ENCODE data around the gene AFTPH. TPM values are rescaled to one million over a fixed set of nuclear protein-coding genes. Genes with fewer than 3 reads are reported as not detected.

AFTPH gene
- total RNA-seq, 6 experiments from 2014 or later = 14.9 to 24.4 (median 19.8) TPM

- TF ChIP-seq, protein P1, sequence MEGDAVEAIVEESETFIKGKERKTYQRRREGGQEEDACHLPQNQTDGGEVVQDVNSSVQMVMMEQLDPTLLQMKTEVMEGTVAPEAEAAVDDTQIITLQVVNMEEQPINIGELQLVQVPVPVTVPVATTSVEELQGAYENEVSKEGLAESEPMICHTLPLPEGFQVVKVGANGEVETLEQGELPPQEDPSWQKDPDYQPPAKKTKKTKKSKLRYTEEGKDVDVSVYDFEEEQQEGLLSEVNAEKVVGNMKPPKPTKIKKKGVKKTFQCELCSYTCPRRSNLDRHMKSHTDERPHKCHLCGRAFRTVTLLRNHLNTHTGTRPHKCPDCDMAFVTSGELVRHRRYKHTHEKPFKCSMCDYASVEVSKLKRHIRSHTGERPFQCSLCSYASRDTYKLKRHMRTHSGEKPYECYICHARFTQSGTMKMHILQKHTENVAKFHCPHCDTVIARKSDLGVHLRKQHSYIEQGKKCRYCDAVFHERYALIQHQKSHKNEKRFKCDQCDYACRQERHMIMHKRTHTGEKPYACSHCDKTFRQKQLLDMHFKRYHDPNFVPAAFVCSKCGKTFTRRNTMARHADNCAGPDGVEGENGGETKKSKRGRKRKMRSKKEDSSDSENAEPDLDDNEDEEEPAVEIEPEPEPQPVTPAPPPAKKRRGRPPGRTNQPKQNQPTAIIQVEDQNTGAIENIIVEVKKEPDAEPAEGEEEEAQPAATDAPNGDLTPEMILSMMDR (IDR thresholded peaks at IDR 0.05) = no peak
- TF ChIP-seq POLR2A (IDR thresholded peaks at IDR 0.05) = no peak
- 0% methylated on average over 1 of the region's 1 CpG for WGBS (ENCODE audit: insufficient coverage, low coverage, low lambda C conversion rate, missing lambda C conversion rate)
- H3K27ac ChIP-seq = no peak overlapping the region
- DNase-seq (no peak), ATAC-seq (peak; percentile 62 to 85 (median 75))
- H3K27me3 ChIP-seq = no peaks in the 10 kb centered on the region
- H3K9me3 ChIP-seq = no peaks in the 10 kb centered on the region
- intact Hi-C loops (cut with DNase I) = loop anchor here in 1 of 2 donors (10.0 kb wide), 1 partner anchor 361 kb away; no protein-coding TSS in a partner anchor
- H3K4me1 ChIP-seq = peaks cover 0 to 13% (median 5%) of the 10 kb centered on the region in 4 donors
- no peak overlapping the region for H3K4me3 ChIP-seq
- no peaks in the 10 kb centered on the region for H3K36me3 ChIP-seq
Measured at GRCh38 chr2:64514008-64514407, 10.1 kb upstream of the AFTPH start.

DNA sequence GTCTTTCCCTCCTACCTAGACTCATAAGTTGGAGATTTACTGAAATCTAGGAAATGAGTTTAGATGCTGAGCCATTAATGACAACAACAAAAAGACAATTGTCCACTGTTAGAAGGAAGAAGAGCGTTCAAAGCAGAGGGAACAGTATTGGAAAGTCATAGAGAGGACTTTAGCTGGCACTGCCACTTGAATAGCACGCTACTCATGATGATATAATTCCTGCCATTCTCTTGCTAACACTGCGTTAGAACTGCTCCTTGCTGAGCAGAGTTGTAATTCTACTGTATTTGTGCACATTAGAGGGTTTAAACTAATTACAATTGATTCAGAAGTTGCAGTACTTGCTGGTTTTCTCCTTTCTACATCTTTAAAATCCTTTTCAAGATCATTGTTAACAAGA is 9.0 kb upstream of the AFTPH start:
- H3K27me3 ChIP-seq = no peaks in the 10 kb centered on the region
- no peak for DNase-seq
- H3K36me3 ChIP-seq = no peaks in the 10 kb centered on the region
- no peaks in the 10 kb centered on the region for H3K9me3 ChIP-seq
- WGBS (ENCODE audit: insufficient coverage, low coverage, low lambda C conversion rate, missing lambda C conversion rate) = 94% methylated on average over 3 of the region's 3 CpGs
- no peak for ATAC-seq
- intact Hi-C loops (cut with DNase I) = loop anchor here in 1 of 2 donors (10.0 kb wide), 1 partner anchor 360 kb away; no protein-coding TSS in a partner anchor
- TF ChIP-seq POLR2A (IDR thresholded peaks at IDR 0.05) = no peak
- no peak overlapping the region for H3K27ac ChIP-seq
- H3K4me1 ChIP-seq = peaks cover 0 to 13% (median 5%) of the 10 kb centered on the region in 4 donors
- H3K4me3 ChIP-seq = no peak overlapping the region

DNA sequence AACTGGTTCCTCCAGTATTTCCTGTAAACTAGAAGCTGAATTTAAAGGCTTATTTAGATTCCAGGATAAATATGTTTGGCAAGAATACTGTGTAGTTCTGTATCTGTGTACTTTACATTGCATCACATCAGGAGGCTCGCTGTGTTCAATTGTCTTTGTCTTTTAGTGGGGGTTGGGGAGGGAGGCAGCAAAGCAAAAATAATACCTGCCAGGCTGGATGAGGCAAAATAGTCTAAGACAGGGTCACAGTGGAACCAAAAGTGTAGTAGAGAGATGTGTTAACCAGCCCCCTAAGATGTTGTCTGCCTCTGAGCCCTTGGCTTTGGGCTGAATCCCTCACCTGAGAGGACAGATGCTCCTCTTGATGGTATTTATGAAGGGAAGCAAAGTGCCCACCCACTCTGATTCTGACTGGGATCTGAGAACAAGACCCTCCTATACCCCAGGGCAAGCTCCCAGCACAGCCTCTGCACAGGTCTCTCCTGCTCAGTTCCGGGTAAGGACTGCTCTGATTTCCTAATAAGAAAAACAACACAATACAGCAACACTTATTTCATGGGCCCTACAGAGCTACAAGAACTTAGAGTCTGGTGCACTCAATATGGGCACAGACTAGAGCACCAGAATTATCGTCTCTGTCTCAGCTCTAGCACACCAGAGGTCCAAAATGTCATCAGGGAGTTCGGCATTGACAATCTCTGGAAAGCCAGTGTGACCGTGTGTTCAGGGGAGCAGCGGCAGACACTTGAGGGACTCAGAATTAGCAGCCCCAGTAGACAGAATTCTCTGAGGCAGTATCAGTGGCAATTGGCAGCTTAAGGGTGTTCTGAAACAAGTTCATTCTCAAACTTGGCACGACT is 7.2 kb upstream of the AFTPH start:
- Histone ChIP-seq H3K4me3 (no peak overlapping the region), H3K36me3 (no peaks in the 10 kb centered on the region), H3K27ac (no peak overlapping the region), H3K9me3 (no peaks in the 10 kb centered on the region), H3K4me1 (peaks cover 0 to 13% (median 5%) of the 10 kb centered on the region in 4 donors), H3K27me3 (no peaks in the 10 kb centered on the region)
- DNase-seq = no peak
- TF ChIP-seq, protein P1 (IDR thresholded peaks at IDR 0.05) = no peak
- no peak for TF ChIP-seq POLR2A (IDR thresholded peaks at IDR 0.05)
- 69% methylated on average over 7 of the region's 7 CpGs for WGBS (ENCODE audit: insufficient coverage, low coverage, low lambda C conversion rate, missing lambda C conversion rate)
- ATAC-seq = peak; percentile 83 to 90 (median 88)
- intact Hi-C loops (cut with DNase I) = loop anchor here in 1 of 2 donors (10.0 kb wide), 1 partner anchor 358 kb away; no protein-coding TSS in a partner anchor

GRCh38 chr2:64517511-64517884 is 6.6 kb upstream of the AFTPH start:
- no peak overlapping the region for H3K4me3 ChIP-seq
- ATAC-seq = no peak

More at GRCh38 chr2:64517511-64517884, 6.6 kb upstream of the AFTPH start:
- peaks cover 0 to 13% (median 5%) of the 10 kb centered on the region in 4 donors for H3K4me1 ChIP-seq
- DNase-seq = no peak
- intact Hi-C loops (cut with DNase I) = loop anchor here in 1 of 2 donors (10.0 kb wide), 1 partner anchor 357 kb away; no protein-coding TSS in a partner anchor
- no peaks in the 10 kb centered on the region for H3K9me3 ChIP-seq
- H3K27ac ChIP-seq = no peak overlapping the region
- no peaks in the 10 kb centered on the region for H3K27me3 ChIP-seq
- no peaks in the 10 kb centered on the region for H3K36me3 ChIP-seq
- TF ChIP-seq, protein P1 (IDR thresholded peaks at IDR 0.05) = no peak
- TF ChIP-seq POLR2A (IDR thresholded peaks at IDR 0.05) = no peak

Measured in right lobe of liver (tissue), 6 donors.